GM12878 (cell line): ENCODE measurements around the gene P4HTM. TPM values are rescaled to one million over a fixed set of nuclear protein-coding genes. Genes with fewer than 3 reads are reported as not detected.

Experiments
- HCFC1 ChIP-seq: fragments of 150-350 bp; IDR thresholded peaks from 2 replicates; pipeline ENCODE4 v1.6.1; 2014; ENCODE audit warnings: low read length
- HSF1 ChIP-seq: fragments of 150-350 bp; IDR thresholded peaks from 2 replicates; pipeline ENCODE4 v1.6.1; 2014; ENCODE audit warnings: mild to moderate bottlenecking, low read depth, low read length
- LARP7 ChIP-seq: fragments of 450-650 bp; IDR thresholded peaks from 2 replicates; pipeline ENCODE4 v1.6.1; 2017; ENCODE audit warnings: mild to moderate bottlenecking
- RELB ChIP-seq: fragments of 450-650 bp; IDR thresholded peaks from 2 replicates; pipeline ENCODE4 v1.6.1; 2017; ENCODE audit warnings: low read depth, mild to moderate bottlenecking, moderate library complexity
- USF1 ChIP-seq: IDR thresholded peaks from 2 replicates; pipeline ENCODE4 v1.6.1; 2011; ENCODE audit warnings: borderline replicate concordance, low read depth, mild to moderate bottlenecking, moderate library complexity, mixed read lengths, low read length; ENCODE audit not compliant: insufficient read depth; ENCODE audit errors: extremely low read length
- polyA plus RNA-seq, 11 experiments: library from polyadenylated mRNA; depleted of rRNA in 4 of 11; unstranded in 6 of 11; stranded (reverse) in 5 of 11; fragments of >200 nt; fragmentation: Nextera tagmentation in 4 of 11; fragmentation: Illumina TruSeq in 1 of 11; extraction: Ambion mirVana in 4 of 11; extraction: Trizol in 1 of 11; gene quantifications; 1 replicate in 1 of 11; 2 replicates in 10 of 11; pipeline versions ENCODE4 v1.2.1 to v1.2.3, GENCODE V29; 2011 to 2016; ENCODE audit warnings: inconsistent platforms in 2 of 11, missing spikeins in 2 of 11, low read depth in 1 of 11
- total RNA-seq, 4 experiments: library from RNA; depleted of rRNA in 3 of 4; stranded (reverse); fragments of >200 nt in 3 of 4; fragmentation: Illumina TruSeq in 1 of 4; extraction: Trizol in 1 of 4; gene quantifications; 2 replicates each; pipeline versions ENCODE4 v1.2.1 to v1.2.3, GENCODE V29; 2013 to 2021

P4HTM gene
- total and polyA plus RNA-seq, 10 of the 15 experiments (the other 5 are each of a cell fraction or from before 2014, with no cell fraction given) = 0.76 to 28.8 (median 22.9) TPM

- TF ChIP-seq USF1 = no peak
- no peak for TF ChIP-seq LARP7
- TF ChIP-seq HCFC1 = no peak
- TF ChIP-seq RELB = no peak
- TF ChIP-seq HSF1 = no peak
Measured at GRCh38 chr3:49028298-49028672, 38.2 kb downstream of the P4HTM start (continued).
